Hypothalamus (tissue), 51 donors: Measurements from ENCODE around the gene TRAF3.

ENCODE experiments used
- DNase-seq, 51 donors: peaks; one replicate each; lab custom pipeline; 2025; lab: John Stamatoyannopoulos, UW

The TRAF3 gene

DNA sequence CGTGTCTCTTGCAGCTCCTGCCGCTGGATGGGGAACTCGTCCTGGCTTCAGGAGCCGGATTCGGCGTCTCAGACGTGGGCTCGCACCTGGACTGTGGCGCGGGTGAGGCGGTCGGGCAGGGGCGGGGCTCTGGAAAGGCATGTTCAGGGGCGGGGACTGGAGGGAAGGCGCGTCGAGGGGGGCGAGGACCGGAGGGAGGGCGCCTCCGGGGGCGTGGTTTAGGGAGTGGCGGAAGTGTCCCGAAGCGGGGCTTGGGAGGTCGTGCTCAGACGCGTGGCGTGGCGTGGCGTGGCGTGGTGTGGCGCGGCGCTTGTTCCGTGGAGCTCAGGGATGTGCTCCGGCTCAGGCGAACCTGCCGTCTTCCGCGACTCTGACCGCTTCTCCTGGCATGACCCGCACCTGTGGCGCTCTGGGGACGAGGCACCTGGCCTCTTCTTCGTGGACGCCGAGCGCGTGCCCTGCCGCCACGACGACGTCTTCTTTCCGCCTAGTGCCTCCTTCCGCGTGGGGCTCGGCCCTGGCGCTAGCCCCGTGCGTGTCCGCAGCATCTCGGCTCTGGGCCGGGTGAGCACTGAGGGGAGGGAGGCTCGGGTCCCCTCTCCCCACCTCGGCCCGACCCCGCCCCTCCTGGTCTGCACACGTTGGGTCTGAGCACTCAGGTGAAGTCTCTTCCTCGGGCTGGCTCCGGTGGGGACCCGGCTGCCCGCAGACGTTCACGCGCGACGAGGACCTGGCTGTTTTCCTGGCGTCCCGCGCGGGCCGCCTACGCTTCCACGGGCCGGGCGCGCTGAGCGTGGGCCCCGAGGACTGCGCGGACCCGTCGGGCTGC lies 151.4 kb downstream of the TRAF3 start:
- DNase-seq = no peak

DNA sequence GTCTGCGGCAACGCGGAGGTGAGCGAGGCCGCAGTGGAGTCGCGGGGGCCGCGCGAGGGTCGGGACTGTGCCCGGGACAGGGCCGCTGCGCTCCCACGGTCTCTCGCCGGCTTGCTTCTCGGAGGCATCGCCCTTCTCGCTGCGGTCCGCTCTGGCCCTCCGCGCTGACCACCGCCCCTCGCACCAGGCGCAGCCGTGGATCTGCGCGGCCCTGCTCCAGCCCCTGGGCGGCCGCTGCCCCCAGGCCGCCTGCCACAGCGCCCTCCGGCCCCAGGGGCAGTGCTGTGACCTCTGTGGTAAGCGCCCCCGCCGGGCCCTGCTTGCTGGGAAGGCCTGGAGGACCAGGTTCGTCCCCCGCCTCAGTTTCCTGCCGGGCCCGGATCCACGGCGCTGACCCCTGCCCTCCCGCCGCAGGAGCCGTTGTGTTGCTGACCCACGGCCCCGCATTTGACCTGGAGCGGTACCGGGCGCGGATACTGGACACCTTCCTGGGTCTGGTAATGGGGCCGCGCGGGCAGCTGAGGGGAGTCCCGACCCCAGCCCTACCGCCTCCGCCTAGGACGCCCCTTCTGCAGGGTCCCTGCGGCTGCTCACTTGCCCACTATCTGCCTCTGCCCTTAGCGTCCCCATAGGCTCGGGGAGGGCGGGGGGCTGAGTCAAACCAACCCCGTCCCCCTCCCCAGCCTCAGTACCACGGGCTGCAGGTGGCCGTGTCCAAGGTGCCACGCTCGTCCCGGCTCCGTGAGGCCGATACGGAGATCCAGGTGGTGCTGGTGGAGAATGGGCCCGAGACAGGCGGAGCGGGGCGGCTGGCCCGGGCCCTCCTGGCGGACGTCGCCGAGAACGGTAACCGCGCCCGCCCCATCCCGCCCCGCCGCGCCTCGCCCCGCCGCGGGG lies 152.2 kb downstream of the TRAF3 start:
- DNase-seq = no peak

DNA sequence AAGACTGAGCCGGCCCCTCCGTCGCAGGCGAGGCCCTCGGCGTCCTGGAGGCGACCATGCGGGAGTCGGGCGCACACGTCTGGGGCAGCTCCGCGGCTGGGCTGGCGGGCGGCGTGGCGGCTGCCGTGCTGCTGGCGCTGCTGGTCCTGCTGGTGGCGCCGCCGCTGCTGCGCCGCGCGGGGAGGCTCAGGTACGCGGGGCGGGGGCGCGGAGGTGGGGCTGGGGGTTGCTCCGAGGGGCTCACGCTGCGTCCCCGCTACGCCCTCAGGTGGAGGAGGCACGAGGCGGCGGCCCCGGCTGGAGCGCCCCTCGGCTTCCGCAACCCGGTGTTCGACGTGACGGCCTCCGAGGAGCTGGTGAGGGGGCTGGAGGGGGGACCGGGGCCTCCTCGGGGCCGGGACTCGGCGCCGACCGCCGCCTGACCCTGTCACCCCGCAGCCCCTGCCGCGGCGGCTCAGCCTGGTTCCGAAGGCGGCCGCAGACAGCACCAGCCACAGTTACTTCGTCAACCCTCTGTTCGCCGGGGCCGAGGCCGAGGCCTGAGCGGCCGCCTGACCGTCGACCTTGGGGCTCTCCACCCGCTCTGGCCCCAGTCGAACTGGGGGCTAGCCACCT lies 153.0 kb downstream of the TRAF3 start:
- DNase-seq = no peak

DNA sequence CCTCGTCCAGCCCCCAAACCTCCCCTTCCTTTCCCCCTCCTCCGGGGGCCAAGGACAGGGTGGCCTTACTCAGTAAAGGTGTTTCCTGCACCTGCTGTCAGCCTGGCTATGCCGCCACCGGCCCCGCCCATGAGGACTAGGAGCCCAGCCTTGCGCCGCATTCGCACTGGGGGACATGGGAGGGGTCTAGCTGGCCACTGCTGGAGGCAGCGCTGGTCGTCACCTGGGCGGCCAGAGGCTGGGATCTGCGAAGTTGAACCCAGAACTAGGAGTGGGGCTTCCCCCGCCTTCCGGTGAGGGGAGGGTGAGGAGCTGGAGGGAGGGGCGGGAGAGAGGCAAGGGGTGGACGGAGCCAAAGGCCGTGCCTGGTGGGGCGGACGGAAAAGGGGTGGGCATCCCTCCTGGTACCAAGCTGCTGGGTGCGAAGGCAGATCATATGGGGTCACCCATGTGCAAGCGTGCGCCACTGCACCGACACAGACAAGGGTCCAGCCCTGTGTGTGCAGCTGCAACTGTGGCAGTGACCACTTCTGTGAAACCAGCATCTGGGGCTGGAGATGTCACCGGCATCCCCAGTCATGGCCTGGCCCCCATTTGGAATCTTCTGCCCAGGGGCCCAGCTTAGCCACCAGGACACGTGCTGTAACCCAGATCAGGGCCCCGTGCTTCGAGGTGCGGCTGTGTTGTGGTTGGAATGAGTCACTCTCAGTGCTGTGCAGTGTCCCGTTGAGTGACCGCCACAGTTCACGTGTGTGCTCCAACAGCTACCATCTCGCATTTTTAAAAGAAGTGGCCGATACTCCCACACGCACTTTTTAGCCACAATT lies 153.7 kb downstream of the TRAF3 start:
- DNase-seq = peak in 2 of 51 donors; percentile 18 to 22

DNA sequence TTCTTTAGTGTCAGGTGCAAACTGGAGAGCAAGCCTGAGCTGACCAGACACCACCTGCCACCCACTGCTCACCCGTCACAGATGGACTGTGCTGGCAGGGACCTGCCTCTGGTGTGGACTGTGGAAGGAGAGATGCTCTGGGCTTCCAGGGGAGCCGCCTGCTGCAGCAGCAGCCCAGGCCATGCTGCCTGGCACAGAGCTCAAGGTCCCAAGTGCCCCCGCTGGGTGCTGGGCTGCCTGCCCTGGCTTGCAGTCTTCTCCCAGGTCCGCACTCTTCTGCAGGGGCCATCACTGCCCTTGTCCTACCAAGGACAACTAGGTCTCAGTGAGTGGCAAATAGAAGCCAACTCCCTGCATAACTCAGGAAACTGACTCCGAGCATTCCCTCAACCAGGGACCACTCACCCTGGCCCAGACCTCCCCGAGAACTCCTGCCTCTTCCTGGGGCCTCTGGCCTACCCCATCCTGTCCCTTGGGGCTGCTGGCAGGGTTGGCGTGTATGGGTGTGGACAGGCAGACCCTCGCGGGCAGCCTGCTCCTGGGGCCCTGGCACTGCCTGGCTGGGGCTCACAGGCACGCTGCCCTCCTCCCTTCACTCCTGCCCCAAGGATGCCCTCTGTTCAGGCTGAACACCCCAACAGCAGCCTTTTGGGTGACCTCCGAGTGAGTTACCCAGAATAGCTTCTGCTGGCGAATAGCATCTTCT lies 154.5 kb downstream of the TRAF3 start:
- no peak for DNase-seq

DNA sequence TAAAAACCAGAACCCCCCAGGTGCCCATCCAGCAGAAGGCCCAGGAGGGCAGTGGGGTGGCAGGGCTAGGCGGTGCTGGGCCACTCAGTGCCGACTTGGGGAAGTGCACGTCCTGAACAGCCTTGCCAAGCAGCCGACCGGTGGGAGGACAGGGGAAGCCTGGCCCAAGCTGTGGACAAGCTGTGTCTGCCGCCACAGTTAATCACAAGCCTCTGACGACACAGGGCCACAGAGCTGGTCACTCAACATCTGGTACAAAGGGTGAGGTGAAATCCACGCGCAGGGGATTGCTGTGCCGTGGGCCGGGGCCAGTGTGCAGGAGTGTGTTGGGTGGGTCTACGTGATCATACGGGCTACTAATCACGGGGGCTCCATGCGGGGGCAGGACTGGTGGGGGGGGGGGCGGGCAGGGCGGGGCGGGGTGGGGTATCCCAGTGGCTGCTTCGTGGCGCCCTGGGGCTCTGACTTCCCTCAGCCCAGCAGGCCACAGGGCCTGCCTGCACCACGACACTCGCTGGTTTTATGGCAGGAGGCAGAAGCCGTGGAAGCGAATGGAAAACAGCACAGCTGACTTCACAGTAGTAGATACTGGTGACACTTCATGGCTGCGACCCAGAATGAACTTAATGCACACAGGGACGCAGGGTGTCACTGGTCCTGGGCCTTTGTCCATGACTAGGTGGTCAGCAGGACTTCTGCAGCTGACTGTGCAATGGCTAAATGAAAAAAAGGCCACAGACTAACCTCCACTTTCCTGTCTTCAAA lies 155.4 kb downstream of the TRAF3 start:
- peak in 1 of 51 donors; percentile 22 for DNase-seq

DNA sequence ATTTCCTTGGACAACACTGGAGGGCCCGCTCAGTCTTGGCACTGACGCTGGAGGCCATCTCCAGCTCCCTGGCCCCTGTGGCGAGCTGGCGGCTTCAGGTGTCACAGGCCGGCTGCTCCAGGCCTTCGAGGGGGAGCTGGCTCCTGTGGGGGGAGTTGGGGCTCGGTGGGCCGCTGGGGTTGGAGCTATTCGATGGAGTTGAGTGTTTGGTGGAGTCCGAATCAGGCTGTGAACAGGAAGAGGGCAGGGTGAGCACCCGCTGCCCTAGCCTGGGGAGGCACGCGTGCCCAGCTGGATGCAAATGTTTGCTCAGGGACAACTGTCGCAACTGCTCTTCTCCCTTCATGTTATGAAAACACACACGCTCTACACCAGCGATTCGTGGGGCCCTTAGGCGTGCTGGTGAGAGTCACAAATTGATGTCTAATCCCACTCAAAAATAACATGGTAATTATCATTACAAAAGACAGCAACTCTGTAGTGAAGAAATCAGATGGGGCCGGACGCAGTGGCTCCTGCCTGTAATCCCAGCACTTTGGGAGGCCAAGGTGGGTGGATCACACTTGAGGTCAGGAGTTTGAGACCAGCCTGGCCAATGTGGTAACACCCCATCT lies 156.5 kb downstream of the TRAF3 start:
- DNase-seq = no peak

DNA sequence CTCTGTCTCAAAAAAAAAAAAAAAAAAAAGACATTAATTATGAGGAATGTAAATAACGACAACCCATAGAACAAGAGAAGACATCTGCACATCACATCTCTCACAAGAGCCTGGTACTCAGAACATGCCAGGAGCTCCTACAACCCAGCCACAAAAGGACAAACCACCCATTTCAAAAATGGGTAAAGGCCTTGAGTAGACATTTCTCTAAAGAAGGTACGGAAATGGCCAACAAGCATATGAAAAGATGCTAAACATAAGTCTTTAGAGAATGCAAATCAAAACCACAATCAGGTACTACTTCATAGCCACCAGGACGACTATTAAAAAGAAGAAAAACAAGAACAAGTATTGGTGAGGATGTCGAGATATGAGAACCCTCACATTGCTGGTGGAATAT lies 158.5 kb downstream of the TRAF3 start:
- no peak for DNase-seq

DNA sequence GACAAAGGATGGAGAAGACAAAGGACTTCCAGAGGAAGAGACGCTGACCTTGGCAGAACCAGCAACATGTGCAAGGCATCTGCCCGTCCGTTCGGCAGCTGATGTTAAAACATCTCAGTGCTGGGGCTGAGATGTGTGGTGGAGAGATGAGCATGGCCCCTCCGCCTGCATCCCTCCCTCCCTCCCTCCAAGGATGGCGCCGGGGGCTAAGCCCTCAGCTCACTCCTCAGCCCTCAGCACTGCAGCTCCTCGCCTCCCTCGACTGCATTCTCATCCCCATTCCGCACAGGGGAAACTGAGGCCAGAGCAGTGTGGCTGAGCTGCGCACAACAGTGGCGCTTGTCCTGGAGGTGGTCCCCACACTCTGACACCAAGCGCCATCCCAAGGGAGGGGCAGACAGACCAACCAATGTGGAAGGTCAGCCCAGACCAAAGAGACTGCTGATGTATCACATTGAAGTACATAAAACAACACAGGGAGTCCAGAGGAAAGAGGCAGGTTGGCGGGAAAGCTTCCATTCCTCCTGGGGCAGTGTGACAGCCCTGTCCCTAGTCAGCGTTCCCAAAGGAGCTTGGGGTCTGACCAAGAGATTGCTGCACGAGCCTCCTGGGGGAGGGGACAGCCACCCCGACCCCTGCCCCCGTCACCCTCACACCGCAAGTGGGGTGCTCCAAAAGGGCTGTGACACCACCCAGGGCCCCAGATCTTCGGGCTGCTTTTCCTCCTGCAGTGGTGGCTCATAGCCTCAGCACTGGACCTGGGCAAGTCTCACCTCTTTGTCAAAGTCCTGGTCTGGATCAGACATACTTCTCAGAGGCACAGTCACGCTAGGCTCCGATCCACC lies 160.3 kb downstream of the TRAF3 start:
- DNase-seq = no peak

DNA sequence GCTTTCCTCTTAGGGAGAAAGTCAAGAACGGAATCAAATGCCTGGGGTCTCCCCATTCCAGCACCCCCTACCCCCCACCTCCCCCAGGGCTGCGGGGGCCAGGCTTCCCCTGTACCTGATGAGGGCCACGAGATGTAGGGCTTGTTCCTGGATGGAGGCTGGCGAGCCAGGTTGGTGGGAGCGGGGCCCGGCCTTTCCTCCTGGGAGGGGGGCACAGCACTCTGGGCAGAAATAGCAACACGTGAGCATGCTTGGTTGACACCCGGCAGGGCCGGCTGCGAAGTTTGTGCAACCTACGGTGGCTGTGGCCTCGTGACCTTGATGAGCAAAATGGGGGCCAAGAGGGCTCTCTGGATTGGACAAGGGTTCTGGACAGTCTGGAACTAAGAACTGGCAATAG lies 160.9 kb downstream of the TRAF3 start:
- DNase-seq = no peak

DNA sequence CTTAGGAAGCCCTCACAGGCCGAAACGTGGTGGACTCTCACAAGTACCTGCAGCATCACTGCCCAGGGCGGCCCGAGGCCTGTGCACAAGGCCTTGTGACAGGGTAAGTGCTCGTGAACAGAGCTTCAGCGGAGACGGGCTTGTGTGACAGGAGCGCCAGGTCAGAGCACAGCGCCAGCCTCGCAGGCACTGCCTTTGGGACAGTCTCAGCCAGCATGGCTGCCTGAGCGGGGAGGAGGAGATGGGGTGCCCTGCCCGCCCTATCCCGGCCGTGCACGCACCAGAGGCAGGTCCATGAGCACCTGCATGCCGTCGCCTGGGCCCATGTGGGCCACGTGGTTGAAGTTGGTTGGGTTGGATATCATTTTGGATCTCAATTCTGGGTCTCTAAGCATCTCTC lies 162.1 kb downstream of the TRAF3 start:
- no peak for DNase-seq

DNA sequence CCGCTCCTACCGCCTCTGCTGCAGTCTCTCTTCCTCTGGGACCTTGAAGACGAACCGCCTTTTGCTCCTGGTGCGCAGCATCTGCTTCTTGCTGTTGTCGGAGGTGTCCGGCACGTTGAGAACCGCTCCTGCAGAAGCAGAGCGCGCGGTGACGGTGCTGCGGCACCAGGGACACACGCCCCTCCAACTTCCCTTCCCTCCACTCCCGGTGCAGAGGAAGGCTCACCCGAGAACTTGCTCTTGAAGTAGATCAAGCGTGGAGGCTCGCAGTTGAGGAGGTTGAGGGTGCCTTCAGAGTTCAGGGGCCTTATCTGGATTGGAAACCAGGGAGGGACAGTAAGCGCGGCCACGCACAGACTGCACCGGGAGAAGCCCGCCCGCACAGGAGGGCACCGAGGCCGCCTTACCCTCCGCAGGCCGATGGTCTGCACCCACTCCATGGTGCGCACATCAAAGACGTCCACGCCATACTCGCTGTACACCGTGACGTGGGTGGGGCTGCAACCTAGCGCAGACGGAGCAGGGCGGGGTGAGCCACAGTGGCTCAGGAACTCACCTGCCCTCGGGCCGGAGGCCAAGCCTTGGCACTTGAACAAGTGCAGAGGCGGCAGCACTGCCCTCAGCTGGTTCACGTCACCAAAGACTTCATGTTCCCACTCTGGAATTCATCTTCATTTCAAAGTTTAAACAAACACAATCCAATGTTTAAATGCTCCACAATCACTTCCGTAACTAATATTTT lies 162.7 kb downstream of the TRAF3 start:
- DNase-seq = no peak

DNA sequence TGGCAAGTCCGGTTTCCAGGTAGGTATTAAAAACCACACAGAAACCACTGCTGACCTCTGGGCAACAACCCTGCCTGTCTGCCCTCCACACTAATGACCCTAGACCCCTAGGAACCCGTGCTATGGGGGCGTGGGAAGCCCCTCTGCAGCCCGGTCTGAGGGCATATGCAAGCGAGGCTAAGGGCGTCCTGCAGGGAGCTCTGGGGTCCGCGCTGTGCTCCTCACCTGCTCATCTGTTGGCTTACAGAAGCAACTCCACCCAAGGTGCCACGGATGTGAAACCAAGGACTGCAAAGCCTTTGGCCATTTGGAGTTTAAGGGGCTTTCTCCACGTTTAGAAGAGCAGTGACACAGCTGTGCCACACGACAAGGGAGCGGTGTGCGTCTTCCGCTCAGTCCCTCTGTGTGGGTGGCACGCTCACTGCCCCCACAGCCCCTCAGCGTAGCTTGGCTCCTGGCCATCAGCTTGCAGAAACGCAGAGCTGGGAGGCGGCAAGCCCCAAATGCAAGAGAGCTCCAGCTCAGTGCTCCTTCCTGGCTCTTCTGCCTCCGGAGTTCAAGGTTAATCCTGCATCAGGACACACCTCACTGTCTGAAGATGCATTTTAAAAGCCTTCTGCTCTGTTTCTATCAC lies 163.6 kb downstream of the TRAF3 start:
- DNase-seq = no peak

DNA sequence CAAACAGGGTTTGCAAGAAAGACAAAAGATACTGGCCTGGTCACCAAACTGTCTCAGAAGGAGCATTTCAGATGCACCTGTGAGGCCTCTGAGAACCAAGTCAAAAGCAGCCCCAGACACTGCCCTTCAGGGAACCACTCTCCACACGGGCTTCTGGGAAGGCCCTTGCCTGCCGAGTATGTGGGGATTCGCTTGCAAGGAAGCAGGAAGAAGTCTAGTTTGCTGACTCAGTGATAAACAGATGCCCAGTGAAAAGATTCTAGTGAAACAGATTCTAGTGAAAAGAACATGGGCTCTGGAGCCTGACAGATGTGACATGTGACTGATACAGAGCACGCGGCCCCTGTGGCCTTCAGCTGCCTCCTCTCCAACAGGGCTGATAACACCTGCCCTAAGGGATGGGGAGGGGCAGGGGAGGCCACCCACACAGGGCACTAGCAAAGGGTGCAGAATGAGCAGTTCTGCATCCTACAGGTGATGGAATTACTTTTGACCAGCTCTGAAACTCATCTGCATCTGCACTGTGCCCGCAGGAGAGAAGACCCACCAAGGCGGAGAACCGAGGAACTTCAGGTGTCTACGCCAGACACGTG lies 164.3 kb downstream of the TRAF3 start:
- no peak for DNase-seq

DNA sequence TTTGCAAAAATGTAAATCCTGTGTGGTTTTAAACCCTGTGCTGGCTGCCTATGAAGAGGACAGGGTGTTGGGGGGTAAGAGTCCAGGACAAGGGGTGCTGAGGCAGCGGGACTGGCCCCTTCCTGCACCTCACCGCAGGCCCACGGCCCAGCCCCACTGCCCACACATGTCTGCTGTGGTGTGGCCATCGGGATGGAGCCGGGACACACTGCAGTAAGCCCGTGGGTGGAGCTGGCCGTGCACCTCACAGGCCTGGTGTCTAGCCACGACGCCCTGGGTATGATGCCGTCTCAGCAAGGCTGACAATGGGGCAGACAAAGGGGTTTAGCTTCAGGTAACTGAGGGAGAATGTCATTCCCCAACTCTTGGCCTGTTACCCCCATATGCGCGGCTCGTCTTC lies 164.8 kb downstream of the TRAF3 start:
- DNase-seq = no peak

DNA sequence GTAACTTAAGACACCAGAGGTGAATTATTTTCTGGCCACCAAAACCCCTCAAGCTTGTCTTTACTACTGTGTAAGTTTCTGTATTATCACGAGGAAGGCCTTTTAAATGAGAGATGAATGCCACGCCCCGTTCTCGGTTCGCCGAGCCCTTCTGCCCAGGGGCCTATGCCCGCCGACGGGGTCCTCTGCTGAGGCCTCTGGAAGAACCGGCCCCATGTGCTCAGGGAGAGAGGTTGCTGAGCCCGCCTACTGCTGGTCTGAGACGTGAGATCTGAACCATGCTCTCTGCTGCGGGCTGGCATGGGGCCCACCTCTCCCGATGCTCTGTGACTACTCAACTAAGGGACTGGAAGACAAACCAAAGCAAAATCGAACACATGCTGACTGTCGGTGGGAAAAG lies 166.2 kb downstream of the TRAF3 start:
- DNase-seq = no peak
